DMS 273 treated with DMSO at 0.1 percent for 48 hours (cell line): ENCODE measurements around the gene TRIP13.

Experiments used
- DNase-seq: peaks from one replicate; lab custom pipeline; 2025; lab: John Stamatoyannopoulos, UW

TRIP13 gene

DNA sequence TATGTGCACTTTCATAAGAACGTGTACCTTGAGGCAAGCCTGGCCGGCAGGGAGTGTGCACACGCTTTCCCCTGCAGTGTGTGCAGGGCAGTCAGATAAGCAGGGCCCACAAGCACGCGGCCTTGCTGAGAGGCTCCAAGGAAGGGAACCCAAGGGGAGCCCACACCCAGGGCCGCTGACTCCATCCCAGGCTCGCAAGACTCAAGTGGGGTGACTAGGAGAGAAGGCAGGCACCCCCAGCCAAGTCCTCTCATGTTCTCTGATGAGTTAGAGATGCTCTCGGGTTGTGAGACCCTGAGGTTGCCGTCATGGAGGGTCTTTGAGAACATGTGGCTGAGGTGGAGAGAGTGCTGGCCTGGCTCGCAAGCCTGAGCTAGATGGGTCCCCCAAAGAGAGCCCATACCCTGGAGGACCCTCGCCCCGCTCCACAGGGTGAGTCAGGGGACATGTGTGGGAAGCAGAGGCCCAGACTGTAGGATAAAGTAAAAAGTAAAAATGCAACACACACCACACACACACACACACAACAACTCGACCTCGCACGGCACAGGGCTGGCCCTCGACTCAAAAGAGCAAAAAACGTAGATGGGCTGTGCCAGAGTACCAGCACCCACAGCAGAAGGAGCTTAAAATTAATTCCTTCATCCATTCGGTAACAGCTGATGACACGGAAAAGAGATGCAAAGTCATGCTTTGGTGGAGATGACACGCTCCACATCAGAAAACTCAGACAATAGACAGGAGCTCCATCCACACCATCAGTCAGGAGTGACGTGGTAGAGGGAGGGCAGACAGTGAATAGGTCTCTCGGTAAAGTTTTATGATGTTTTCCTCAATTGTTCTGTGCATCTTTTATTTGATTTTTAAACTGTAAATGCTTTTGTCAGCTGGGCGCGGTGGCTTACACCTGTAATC lies 61.1 kb downstream of the TRIP13 start:
- DNase-seq: no peak

- no peak for DNase-seq
Measured at GRCh38 chr5:955886-956761, 63.4 kb downstream of the TRIP13 start.

GRCh38 chr5:956941-957747 lies 64.5 kb downstream of the TRIP13 start:
- DNase-seq: no peak

GRCh38 chr5:957748-958485 lies 65.2 kb downstream of the TRIP13 start:
- DNase-seq: no peak

- DNase-seq: peak; percentile 30
Measured at GRCh38 chr5:958701-959571, 66.3 kb downstream of the TRIP13 start.

GRCh38 chr5:959581-960531 lies 67.2 kb downstream of the TRIP13 start:
- no peak for DNase-seq

DNA sequence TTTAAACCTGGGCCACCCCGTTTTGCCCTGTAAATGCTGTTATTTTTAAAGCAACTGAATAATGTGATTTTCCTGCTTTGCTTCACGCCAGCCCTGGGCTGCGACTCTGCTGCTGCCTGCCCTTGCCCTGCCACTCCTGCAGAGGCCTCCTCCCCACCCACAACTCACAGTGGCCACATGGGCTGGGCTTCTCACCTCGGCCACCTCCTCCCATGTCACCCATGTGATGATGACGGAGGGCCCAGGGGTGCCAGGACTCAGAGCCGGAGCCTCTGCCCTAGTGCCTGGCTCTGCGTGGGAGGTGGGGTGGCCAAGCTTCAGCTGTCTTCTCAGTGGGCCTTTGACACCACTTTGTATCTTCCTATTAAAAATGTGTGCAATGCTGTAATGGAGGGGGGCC lies 67.9 kb downstream of the TRIP13 start:
- DNase-seq: no peak

GRCh38 chr5:961002-961710 lies 68.5 kb downstream of the TRIP13 start:
- no peak for DNase-seq

- DNase-seq: no peak
Measured at GRCh38 chr5:961711-962240, 69.1 kb downstream of the TRIP13 start.

DNA sequence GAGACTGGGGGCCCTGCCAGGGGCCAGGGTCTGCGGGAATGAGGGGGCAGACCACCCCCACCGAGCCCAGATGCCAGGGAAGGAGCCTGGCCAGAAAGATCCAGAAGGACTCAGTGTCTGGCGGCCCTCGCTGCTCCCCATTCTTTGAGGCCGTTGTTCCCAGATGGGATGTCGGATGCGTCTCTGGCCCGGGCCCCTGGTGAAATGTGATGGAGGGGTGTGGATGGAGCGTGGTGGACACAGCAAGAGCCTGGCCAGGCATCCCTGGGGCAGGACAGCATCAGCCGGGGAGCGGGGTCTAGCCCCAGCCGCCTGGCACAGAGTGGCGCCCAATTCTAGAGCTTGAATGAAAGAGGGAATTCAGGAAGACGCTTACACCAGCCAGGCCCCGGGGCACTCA lies 69.7 kb downstream of the TRIP13 start:
- DNase-seq: no peak

DNA sequence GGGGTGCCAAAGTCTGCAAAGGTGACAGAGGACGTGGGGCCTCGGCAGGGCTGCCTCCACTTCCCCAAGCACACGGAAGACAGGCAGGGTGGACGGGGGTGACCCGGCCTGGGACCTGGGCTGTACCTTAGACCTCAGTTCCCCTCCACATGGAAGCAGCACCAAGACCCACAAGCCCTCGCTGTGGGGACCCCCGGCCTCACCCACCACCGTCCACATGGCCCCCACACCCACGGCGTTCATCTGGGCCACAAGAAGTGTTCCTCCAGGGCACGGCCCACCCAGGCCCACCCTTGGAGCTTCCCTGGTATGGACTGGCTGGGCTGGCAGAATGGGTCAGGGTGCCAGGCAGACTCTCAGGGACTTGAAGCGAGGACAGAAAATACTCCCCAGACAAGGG lies 70.1 kb downstream of the TRIP13 start:
- DNase-seq: no peak

DNA sequence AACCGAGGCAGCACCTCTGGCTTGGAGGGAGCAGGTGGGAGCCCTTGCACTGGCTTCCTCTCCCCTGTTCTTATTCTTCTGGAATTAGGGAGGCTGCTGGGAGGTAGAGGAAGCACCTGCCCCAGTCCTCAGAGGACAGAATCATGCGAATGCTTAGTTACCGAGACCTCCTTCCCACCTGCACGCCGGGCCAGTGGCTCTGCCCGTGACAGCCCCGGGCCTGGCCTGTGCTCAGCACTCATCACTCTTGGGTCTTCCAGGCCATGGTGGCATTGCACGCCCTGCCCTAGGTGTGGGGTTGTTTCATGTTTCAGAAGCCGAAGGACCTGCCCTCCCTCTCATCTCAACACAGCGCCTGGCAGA lies 70.6 kb downstream of the TRIP13 start:
- DNase-seq: no peak

- DNase-seq: no peak
Measured at GRCh38 chr5:963673-964531, 71.2 kb downstream of the TRIP13 start.

- no peak for DNase-seq
Measured at GRCh38 chr5:964821-965220, 72.1 kb downstream of the TRIP13 start.

GRCh38 chr5:965604-966344 lies 73.1 kb downstream of the TRIP13 start:
- DNase-seq: no peak

DNA sequence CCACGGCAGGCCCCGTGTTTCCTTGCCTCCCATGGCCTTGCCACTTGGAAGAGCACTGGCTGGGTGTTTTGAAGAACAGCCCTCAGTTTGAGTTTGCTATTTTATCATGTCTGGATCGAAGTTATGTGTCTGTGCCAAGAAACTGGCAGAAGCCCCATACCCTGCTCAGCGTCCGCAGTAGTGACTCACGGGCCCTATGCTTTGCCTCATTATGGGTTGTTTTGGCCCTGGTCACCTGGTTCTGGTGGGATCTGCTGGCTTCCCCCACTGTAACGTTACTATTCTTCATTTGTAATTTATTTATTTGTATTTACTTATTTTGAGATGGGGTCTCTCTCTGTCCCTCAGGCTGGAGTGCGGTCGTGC lies 73.6 kb downstream of the TRIP13 start:
- DNase-seq: no peak

- DNase-seq: no peak
Measured at GRCh38 chr5:966941-967340, 74.3 kb downstream of the TRIP13 start.
